ENCODE results near the gene CNTFR. TPM values are rescaled to one million over a fixed set of nuclear protein-coding genes. Genes with fewer than 3 reads are reported as not detected.

CNTFR gene
- total RNA-seq, 1 donor from 2014 or later: 1.1 TPM

GRCh38 chr9:34591917-34592866 is 2.7 kb upstream of the CNTFR start:
- no peak overlapping the region for H3K4me3 ChIP-seq (ENCODE audit: low read depth, low read length)
- no peak for DNase-seq (ENCODE audit: low read depth)
- peaks cover 72% of the 10 kb centered on the region for H3K27me3 ChIP-seq (ENCODE audit: control insufficient read depth, insufficient read depth, low read length)
- TF ChIP-seq CTCF (IDR thresholded peaks at IDR 0.05; ENCODE audit: insufficient read depth, low read length, poor library complexity, severe bottlenecking): no peak
- H3K36me3 ChIP-seq (ENCODE audit: control insufficient read depth, insufficient read depth, low read length): no peaks in the 10 kb centered on the region

DNA sequence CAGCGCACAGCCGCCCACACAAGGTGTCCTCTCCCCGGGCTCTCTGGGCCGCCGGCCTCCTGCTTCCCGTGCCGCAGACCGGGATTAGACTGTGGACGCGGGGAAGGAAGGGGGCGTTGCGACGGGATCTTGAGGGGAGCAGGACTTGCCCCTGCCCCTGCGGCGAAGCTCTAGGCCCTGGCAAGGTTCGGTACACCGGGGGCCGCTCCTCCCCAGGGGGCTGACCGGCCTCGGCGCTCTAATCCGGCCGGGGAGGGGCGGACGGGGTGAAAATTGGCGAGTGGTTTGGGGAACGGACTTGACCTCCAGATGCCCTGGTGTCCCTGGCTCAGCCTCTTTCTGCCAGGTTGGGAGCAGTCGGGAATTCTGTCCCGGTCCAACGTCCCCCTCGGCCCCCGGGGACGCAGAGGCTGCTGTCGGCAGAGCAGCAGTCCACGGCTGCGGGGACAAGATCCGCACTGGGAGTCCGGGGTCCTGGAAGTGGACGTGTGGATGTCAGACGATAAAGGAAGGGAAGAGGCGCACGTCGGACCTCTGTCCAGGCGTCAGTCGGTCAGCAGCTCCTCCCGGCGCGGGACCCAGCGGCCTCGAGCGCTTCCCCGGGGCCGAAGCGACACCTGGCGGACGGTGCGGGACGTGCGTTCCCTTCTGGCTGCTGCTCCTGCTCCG is 1.9 kb upstream of the CNTFR start:
- peaks cover 77% of the 10 kb centered on the region for H3K27me3 ChIP-seq (ENCODE audit: control insufficient read depth, insufficient read depth, low read length)
- H3K36me3 ChIP-seq (ENCODE audit: control insufficient read depth, insufficient read depth, low read length): no peaks in the 10 kb centered on the region
- peak; percentile 84 for TF ChIP-seq CTCF (IDR thresholded peaks at IDR 0.05; ENCODE audit: insufficient read depth, low read length, poor library complexity, severe bottlenecking)
- H3K4me3 ChIP-seq (ENCODE audit: low read depth, low read length): no peak overlapping the region
- no peak for DNase-seq (ENCODE audit: low read depth)

DNA sequence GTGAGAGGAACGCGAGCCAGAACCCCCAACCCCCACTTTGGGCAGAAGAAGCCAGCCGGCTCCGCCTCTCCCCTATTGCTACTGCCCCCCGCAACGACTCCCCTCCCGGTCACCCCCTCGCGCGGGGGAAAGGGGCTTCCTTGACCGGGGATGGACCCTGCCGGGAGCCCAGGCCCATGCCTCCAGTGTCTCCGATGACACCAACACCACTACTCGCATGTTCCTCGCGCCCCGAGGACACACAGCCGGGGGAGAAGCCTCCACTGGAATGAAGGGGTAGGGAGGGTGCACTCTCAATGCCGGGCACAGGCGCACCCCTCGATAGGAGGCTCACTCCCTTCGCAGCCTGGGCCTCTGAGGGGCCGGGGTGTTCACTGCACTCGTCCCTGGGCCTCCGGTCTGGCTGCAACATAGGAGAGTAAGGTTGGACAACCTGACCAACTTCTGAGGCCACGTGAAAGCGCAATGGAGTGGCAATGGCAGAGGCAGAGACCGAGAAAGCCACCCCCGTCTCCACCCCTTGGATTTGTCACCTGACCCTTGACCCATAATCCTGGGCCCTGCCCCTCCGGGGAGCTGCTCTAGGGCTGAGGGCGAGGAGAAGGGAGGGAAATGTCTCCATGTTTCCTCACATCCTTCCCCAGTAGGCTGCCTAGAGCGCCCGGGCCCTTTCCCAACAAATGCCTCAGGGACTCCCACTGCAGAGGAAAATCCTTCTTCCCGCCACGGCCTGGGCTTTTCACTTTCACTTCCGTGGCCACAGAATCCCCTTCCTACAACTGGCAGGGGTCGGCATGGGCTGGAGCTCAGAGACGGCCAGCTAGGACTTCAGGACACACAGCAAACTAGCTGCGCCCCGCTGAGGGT is 1.1 kb upstream of the CNTFR start:
- no peak for TF ChIP-seq CTCF (IDR thresholded peaks at IDR 0.05; ENCODE audit: insufficient read depth, low read length, poor library complexity, severe bottlenecking)
- no peak overlapping the region for H3K4me3 ChIP-seq (ENCODE audit: low read depth, low read length)
- no peak for DNase-seq (ENCODE audit: low read depth)
- H3K27me3 ChIP-seq (ENCODE audit: control insufficient read depth, insufficient read depth, low read length): peaks cover 83% of the 10 kb centered on the region
- no peaks in the 10 kb centered on the region for H3K36me3 ChIP-seq (ENCODE audit: control insufficient read depth, insufficient read depth, low read length)

- no peak for DNase-seq (ENCODE audit: low read depth)
- Histone ChIP-seq H3K36me3 (ENCODE audit: control insufficient read depth, insufficient read depth, low read length) (no peaks in the 10 kb centered on the region), H3K4me3 (ENCODE audit: low read depth, low read length) (no peak overlapping the region), H3K27me3 (ENCODE audit: control insufficient read depth, insufficient read depth, low read length) (peaks cover 90% of the 10 kb centered on the region)
- no peak for TF ChIP-seq CTCF (IDR thresholded peaks at IDR 0.05; ENCODE audit: insufficient read depth, low read length, poor library complexity, severe bottlenecking)
These were observed 571 bp downstream of the CNTFR start for GRCh38 chr9:34588671-34589635.

DNA sequence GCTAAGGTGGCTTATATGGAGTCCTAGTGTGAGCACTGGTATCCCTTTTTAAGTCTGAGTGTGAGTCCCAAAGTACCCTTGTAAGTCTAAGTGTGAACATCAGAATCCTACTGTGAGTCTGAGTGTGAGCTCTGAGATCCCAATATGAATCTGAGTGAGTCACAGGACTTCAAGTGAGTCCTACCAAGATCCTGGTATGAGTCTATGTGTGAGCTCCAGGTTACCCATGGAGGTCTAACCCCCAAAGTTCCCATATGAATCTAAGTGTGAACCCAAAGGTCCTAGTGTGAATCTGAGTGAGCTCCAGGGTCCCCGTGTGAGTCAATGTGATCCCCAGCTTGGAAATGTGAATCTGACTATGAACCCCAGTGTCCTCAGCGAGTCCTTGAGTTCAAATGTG is 2.3 kb downstream of the CNTFR start:
- peaks cover 84% of the 10 kb centered on the region for H3K27me3 ChIP-seq (ENCODE audit: control insufficient read depth, insufficient read depth, low read length)

More for the DNA sequence above, 2.3 kb downstream of the CNTFR start:
- DNase-seq (ENCODE audit: low read depth): no peak
- Histone ChIP-seq H3K36me3 (ENCODE audit: control insufficient read depth, insufficient read depth, low read length) (no peaks in the 10 kb centered on the region), H3K4me3 (ENCODE audit: low read depth, low read length) (no peak overlapping the region)
- no peak for TF ChIP-seq CTCF (IDR thresholded peaks at IDR 0.05; ENCODE audit: insufficient read depth, low read length, poor library complexity, severe bottlenecking)
